NOMO-1 treated with dmso at 0.1 percent for 144 hours (cell line): Measurements from ENCODE around the gene ABHD18.
A peak's percentile ranks its signal among the peaks of the same experiment; 100 is the strongest.
"Not testable (repeated sequence)": the region's sequence is repeated elsewhere in the genome, so short reads cannot be mapped to it uniquely, and the experiment has no call there.

Source experiments
- DNase-seq: peaks from one replicate; lab custom pipeline; 2025; ENCODE audit not compliant: unreplicated experiment; lab: John Stamatoyannopoulos, UW

The ABHD18 gene

GRCh38 chr4:127965062-127965802, at the start of gene ABHD18, which contains the start of gene MFSD8:
Gene ABHD18, plus strand, starts transcription at chr4:127965406. Its CDS starts 17,550 bp downstream, at chr4:127982956.
Gene MFSD8, minus strand, starts transcription at chr4:127965173. Its CDS starts 40 bp downstream, at chr4:127965133.
- peak; percentile 99 for DNase-seq

DNA sequence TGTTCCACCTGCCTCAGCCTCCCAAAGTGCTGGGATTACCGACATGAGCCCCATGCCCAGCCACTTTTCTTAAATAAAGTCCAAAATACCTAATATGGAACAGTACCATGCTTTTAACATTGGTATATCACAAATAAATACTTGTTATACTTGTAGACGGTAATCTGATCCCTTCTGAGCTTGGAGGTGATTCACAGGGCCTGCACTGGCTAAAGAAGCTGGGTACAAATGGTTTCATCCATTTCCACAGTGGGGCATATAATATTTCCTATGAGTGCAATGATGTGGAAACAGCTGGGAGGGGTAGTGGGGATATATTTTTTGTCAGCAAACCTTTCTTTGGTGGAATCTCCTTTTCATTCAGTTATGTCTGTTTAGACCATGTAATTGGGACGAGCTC, 48.7 kb upstream of the ABHD18 start:
- DNase-seq: no peak

GRCh38 chr4:127917151-127917550, 48.1 kb upstream of the ABHD18 start:
- DNase-seq: no peak

DNA sequence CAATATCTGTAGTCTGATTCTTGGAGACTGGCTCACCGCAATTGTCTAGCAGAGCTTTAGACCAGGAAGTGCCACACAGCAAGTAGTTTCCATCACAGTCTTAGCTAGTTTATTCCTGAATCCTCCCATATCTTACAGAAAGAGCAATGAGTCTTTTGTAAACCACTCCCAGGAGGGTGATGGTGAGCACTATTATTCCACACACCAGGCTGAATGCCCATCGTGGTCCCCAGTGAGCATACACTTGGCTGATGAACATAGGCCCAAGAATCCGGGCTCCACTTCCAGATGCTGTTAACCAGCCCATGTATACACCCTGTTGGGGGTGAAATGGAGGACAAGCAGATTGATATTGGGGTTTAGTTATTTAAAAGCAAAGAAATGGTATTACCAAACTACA, 44.7 kb upstream of the ABHD18 start:
- no peak for DNase-seq

DNA sequence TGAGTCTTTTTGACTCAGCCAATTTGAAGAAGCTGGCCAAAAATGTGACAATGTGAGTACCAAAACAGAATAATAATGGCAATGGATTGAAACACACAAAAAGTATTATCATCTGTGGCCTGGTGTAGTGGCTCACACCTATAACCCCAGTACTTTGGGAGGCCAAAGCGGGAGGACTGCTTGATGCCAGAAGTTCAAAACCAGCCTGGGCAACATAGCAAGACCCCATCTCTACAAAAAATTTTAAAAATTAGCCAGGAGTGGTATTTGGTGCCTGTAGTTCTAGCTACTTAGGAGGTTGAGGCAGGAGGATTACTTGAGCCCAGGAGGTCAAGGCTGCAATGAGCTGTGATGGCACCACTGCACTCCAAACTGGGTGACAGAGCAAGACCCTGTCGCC, 43.0 kb upstream of the ABHD18 start:
- DNase-seq: no peak

DNA sequence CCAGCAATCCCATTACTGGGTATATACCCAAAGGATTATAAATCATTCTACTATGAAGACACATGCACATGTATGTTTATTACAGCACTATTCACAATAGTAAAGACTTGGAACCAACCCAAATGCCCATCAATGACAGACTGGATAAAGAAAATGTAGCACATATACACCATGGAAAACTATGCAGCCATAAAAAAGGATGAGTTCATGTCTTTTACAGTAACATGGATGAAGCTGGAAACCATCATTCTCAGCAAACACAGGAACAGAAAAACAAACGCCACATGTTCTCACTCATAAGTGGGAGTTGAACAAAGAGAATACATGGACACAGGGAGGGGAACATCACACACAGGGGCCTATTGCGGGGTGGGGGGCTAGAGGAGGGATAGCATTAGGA, 39.5 kb upstream of the ABHD18 start:
- DNase-seq: not testable (repeated sequence)

- no peak for DNase-seq
These were observed 35.0 kb upstream of the ABHD18 start for GRCh38 chr4:127930175-127930574.

- DNase-seq: not testable (repeated sequence)
These were observed 33.4 kb upstream of the ABHD18 start for GRCh38 chr4:127931836-127932235.

GRCh38 chr4:127936974-127937373, 28.2 kb upstream of the ABHD18 start:
- DNase-seq: no peak

DNA sequence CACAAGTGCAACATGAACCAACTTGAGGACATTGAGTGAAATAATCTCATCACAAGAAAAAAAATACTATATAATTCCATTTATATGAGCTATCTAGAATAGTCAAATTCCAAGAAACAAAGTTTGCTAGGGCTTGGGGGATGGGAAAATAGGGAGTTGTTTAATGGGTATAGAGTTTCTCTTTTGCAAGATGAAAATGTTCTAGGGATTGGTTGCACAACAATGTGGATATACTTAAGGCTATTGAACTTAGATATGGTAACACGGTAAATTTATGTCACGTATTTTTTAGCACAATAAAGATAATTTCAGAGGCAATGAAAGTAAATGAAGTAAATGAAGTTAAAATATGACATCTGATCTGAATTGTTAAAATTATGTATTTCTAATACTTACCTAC, 8.1 kb upstream of the ABHD18 start:
- no peak for DNase-seq

DNA sequence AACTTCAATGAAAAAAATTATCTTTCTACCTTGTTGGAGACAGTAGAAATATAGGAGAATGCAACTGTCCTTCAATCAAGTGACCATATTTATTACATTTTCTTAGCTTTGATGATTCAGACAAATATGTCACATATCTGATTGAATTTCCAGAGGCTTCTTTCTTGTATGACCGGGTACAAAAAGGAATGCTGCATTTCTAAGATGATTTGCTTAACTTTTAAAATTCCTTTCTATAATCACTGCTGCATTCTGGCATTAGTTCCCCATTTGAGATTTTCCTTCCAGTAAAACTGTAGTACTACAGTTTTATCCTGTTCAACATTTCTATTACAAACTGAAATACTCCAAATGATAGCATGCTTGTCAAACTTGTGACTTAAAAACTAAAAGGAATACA, 5.4 kb upstream of the ABHD18 start:
- DNase-seq: no peak

DNA sequence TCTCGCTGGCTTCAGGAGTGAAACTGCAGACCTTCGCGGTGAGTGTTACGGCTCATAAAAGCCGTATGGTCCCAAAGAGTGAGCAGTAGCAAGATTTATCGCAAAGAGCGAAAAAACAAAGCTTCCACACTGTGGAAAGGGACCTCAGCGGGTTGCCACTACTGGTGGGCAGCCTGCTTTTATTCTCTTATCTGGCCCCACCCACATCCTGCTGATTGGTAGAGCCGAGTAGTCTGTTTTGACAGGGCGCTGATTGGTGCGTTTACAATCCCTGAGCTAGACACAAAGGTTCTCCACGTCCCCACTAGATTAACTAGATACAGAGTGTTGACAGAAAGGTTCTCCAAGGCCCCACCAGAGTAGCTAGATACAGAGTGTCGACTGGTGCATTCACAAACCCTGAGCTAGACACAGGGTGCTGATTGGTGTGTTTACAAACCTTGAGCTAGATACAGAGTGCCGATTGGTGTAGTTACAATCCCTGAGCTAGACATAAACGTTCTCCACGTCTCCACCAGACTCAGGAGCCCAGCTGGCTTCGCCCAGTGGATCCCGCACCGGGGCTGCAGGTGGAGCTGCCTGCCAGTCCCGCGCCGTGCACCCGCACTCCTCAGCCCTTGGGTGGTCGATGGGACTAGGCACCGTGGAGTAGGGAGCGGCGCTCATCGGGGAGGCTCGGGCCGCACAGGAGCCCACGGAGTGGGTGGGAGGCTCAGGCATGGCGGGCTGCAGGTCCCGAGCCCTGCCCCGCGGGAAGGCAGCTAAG, 1.4 kb upstream of the ABHD18 start:
- not testable (repeated sequence) for DNase-seq

- DNase-seq: peak; percentile 55
These were observed 662 bp upstream of the ABHD18 start for GRCh38 chr4:127964426-127965061.

- no peak for DNase-seq
These were observed 583 bp downstream of the ABHD18 start for GRCh38 chr4:127965803-127966175.

GRCh38 chr4:127967141-127967775, 2.1 kb downstream of the ABHD18 start:
- DNase-seq: no peak

- no peak for DNase-seq
These were observed 3.4 kb downstream of the ABHD18 start for GRCh38 chr4:127968586-127968985.

DNA sequence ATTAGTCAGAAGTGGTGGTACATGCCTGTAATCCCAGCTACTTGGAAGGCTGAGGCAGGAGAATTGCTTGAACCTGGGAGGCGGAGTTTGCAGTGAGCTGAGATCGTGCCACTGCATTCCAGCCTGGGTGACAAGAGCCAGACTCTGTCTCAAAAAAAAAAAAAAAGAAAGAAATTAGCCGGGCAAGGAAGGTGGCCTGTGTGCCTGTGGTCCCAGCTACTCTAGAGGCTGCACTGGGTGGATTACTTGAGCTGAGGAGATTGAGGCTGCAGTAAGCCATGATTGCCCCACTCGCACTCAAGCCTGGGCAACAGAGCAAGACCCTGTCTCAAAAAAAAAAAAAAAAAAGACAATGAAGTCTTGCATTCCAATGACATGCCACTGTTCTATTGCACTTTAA, 5.7 kb downstream of the ABHD18 start:
- not testable (repeated sequence) for DNase-seq

DNA sequence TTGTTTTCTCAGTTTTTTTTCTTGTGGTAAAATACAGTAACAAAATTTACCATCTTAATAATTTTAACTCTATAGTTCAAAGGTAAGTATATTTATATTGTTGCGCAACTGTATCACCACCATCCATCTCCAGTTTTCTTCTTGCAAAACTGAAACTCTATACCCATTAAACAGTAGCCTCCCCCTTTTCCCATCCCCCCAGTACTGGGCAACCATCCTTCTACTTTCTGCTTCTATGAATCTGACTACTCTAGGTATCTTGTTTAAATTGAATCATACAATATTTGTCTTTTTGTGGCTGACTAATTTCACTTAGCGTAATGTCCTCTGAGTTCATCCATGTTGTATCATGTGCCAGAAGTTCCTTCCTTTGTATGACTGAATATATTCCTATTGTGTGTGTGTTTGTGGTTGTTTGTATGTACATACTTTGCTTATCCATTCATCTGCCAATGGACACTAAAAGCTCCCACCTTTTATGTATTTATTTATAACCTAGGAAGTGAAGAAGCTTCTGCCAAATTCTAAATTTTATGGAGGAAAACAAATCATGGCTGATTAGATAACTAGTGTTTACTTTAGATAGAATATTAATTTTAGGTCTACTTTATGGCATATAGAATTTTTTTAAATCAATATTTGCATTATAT, 10.0 kb downstream of the ABHD18 start:
- no peak for DNase-seq

DNA sequence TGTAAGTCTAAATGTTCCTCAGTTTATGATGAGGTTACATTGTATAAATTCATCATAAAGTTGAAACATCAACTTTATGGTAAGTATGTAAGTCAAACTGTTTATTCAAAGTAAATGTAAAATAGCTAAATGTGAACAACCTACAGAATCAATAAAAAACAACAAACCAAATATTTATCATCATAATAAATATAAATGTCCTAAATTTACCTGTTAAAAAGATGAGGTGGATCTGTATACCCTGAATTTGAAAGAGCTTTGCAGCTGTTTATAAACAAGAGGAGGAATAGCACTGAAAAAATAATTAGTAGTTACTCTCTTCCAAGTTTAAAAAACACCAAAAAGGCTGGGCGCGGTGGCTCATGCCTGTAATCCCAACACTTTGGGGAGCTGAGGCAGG, 13.7 kb downstream of the ABHD18 start:
- DNase-seq: no peak

GRCh38 chr4:127982445-127982844, 17.2 kb downstream of the ABHD18 start:
- no peak for DNase-seq

- DNase-seq: no peak
These were observed 20.8 kb downstream of the ABHD18 start for GRCh38 chr4:127985989-127986388.
